ENCODE measurements around the gene PARD3. TPM values are rescaled to one million over a fixed set of nuclear protein-coding genes. Genes with fewer than 3 reads are reported as not detected.

Gene PARD3
- total RNA-seq, 1 donor from 2014 or later = 97.8 TPM

DNA sequence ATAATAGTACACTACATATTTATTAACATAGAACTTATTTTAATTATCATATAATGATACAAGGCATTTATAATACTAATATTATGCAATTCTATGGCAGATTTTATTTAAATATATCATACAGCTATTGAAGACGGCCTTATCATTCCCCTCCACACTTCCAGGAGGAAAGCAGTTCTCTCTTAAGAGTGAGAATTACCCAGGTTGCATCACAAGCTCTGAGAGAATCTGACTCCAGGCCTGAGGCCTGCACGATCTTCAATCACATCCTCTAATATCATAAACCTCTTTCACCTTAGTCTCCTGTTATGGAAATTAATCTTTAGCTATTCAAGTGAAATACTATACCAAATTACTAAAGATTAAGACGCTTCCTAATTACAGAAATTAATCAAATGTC is 564.4 kb downstream of the PARD3 start:
- TF ChIP-seq, protein P1, sequence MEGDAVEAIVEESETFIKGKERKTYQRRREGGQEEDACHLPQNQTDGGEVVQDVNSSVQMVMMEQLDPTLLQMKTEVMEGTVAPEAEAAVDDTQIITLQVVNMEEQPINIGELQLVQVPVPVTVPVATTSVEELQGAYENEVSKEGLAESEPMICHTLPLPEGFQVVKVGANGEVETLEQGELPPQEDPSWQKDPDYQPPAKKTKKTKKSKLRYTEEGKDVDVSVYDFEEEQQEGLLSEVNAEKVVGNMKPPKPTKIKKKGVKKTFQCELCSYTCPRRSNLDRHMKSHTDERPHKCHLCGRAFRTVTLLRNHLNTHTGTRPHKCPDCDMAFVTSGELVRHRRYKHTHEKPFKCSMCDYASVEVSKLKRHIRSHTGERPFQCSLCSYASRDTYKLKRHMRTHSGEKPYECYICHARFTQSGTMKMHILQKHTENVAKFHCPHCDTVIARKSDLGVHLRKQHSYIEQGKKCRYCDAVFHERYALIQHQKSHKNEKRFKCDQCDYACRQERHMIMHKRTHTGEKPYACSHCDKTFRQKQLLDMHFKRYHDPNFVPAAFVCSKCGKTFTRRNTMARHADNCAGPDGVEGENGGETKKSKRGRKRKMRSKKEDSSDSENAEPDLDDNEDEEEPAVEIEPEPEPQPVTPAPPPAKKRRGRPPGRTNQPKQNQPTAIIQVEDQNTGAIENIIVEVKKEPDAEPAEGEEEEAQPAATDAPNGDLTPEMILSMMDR (conservative IDR thresholded peaks at IDR 0.05; ENCODE audit: low read depth, low read length) = no peak
- no peak overlapping the region for H3K4me3 ChIP-seq (ENCODE audit: low read depth, low read length)
- no peak for DNase-seq (ENCODE audit: low read depth)

DNA sequence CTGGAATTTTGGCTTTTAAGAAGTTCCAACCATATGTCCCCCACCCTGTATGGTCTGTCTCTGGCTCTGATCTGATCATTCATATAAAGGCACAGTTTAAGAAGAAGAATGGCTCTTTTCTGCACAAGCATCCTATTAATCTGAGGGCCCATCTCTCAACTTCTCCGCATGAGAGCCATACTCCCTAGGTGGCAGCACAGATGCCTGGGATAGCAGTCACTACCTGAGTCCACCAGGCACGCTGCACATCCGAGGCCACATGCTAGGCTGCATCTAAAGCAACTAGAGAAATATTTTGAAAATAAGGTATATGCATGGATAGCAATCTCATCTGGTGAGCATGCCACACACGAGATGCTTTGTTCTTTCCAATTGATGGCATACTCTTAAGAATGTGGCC is 565.5 kb downstream of the PARD3 start:
- TF ChIP-seq, protein P1 (conservative IDR thresholded peaks at IDR 0.05; ENCODE audit: low read depth, low read length) = peak; percentile 40
- DNase-seq (ENCODE audit: low read depth) = no peak
- H3K4me3 ChIP-seq (ENCODE audit: low read depth, low read length) = no peak overlapping the region

DNA sequence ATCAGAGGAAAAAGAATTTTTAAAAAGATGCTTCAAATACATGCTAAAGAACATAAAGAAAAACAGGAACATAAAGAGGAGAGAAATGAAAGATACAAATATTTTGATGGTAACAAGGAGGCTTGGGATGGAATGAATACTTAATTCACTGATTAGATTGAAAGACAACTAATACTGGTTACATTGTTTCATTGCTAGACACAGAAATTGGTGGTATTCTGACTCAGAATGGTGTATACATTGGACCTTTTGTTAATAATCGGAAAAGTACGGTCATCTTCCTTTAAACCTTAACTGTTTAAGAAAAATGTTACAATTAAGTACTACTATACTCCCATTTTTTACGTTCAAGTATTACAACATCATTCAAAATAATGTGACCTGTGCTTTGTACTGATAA is 567.5 kb downstream of the PARD3 start:
- DNase-seq (ENCODE audit: low read depth) = no peak

DNA sequence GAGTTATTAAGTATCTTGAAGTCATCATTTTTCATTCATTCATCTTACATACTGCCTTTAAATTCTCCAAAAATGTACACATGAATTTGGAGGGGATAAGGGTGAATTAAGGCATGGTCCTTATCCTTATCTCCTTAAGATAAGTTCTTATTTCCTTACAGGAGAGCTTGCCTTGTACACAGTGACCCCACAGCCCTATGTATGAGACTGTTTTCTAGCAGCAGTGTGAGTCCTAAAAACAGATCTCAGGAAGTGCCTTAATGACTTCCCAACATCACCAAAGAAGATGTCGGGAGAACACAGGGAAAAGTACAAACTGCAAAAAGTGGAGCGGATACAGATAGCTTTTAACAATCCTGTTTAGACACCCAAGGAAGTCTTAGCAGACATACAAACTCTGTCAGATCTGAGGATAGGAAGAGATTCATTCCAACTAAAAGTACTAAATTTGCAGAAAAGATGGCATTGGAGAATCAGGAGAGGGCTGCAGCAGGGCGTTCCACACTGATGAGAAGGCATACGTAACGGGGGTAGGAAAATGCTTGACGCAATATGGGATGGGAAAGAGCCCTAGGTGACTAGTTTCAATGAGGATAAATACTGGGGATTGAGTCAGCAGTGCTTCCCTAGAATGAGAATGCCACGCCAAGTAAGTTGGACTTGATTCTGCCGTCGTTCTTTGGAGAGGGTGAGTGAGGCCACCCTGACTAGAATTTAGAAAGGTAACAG is 570.2 kb downstream of the PARD3 start:
- H3K4me3 ChIP-seq (ENCODE audit: low read depth, low read length) = no peak overlapping the region
- TF ChIP-seq, protein P1 (conservative IDR thresholded peaks at IDR 0.05; ENCODE audit: low read depth, low read length) = no peak
- DNase-seq (ENCODE audit: low read depth) = no peak

More for the DNA sequence above, 567.5 kb downstream of the PARD3 start:
- H3K4me3 ChIP-seq (ENCODE audit: low read depth, low read length) = no peak overlapping the region
- TF ChIP-seq, protein P1 (conservative IDR thresholded peaks at IDR 0.05; ENCODE audit: low read depth, low read length) = no peak

DNA sequence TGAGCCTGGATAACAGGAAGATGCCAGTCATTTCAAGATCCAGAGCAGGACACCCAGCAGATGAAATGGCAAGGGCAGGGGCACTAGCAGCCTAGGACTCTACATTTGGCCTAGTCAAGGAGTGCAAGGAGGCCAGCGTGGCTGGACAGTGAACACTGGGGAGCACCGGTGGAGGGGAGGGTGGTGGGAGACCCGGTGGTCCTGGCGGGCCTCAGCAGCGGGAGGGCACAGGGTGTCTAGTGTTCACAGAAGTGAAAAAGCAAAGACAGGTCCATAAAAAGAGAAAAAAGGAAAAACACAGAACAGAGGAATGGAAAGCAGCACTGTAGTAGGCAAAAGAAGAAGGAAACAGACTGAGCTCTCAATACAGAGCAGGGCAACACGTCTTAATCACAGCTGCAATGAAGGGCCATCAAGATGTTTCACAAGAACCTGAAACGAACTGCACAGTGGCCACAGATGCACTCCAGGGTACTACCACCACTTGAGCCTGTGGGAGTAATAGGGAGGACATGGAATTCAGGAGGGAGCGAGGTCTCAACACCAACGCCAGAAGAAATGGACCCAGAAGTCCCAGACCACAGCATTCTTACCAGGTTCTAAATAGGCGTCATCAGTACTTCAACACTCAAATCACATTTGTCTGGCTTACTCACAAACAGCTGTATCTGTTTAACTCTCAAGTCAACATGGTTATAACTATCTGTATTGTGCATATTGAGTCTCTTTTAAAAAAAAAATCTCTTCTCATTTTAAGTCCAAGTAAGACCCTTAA is 573.7 kb downstream of the PARD3 start:
- H3K4me3 ChIP-seq (ENCODE audit: low read depth, low read length) = no peak overlapping the region
- DNase-seq (ENCODE audit: low read depth) = no peak
- TF ChIP-seq, protein P1 (conservative IDR thresholded peaks at IDR 0.05; ENCODE audit: low read depth, low read length) = no peak

DNA sequence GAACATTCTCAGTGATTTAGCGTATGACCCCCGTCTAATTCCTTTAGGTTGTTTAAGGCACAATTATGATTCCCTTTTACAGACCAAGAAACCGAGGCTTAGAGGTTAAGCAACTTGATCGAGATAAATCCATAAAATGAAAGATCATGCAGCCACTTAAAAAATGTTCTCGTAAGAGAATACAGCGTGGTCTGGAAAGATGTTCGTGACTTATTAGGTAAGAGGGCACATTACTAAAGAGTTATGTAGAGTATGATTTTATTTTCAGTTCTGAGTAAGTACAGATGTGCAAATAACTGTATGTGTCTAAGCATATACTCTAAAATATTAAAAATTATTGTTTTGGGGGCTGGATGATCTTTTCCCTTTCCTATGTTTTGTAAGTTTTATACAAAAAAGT is 575.1 kb downstream of the PARD3 start:
- TF ChIP-seq, protein P1 (conservative IDR thresholded peaks at IDR 0.05; ENCODE audit: low read depth, low read length) = no peak
- no peak overlapping the region for H3K4me3 ChIP-seq (ENCODE audit: low read depth, low read length)
- no peak for DNase-seq (ENCODE audit: low read depth)
